GM23338 (cell line): ENCODE data around the gene SPAAR. TPM values are rescaled to one million over a fixed set of nuclear protein-coding genes. Genes with fewer than 3 reads are reported as not detected.

ENCODE experiments used
- ATAC-seq: fragments of 200-7000 bp; cut with Tn5 transposase; 3 replicates; pipeline ENCODE4 v1.9.1; 2020
- DNase-seq: peaks from one replicate; pipeline ENCODE4 v3.0.0-alpha.2; 2015; ENCODE audit warnings: low spot score
- H2AFZ ChIP-seq: fragments of 200-600 bp; sonication (generic); 2 replicates; pipeline ENCODE4 v1.8.0; 2016; ENCODE audit warnings: antibody characterized with exemption, mild to moderate bottlenecking, moderate library complexity
- H3F3A ChIP-seq: fragments of 200-600 bp; sonication (generic); replicated peaks from 2 replicates; pipeline ENCODE4 v1.8.0; 2017; ENCODE audit warnings: antibody characterized with exemption, mixed run types, low read depth
- H3K27ac ChIP-seq: fragments of 200-600 bp; sonication (generic); 2 replicates; pipeline ENCODE4 v1.6.1; 2016; ENCODE audit warnings: low read depth
- H3K27me3 ChIP-seq: fragments of 200-600 bp; sonication (generic); 2 replicates; pipeline ENCODE4 v1.8.0; 2016; ENCODE audit warnings: mild to moderate bottlenecking, mixed run types, moderate library complexity; ENCODE audit not compliant: insufficient read depth
- H3K36me3 ChIP-seq: fragments of 200-600 bp; sonication (generic); 2 replicates; pipeline ENCODE4 v1.8.0; 2016; ENCODE audit warnings: mild to moderate bottlenecking; ENCODE audit not compliant: insufficient read depth
- H3K4me1 ChIP-seq: fragments of 200-600 bp; sonication (generic); 2 replicates; pipeline ENCODE4 v1.8.0; 2016; ENCODE audit warnings: mild to moderate bottlenecking, moderate library complexity; ENCODE audit not compliant: insufficient read depth
- H3K4me2 ChIP-seq: fragments of 200-600 bp; sonication (generic); 2 replicates; pipeline ENCODE4 v1.7.1; 2017; ENCODE audit warnings: mixed run types
- H3K4me3 ChIP-seq: fragments of 200-600 bp; sonication (generic); 2 replicates; pipeline ENCODE4 v1.6.1; 2016; ENCODE audit warnings: mixed run types
- H3K79me2 ChIP-seq: fragments of 200-600 bp; sonication (generic); replicated peaks from 2 replicates; pipeline ENCODE4 v1.8.0; 2017; ENCODE audit warnings: mild to moderate bottlenecking; ENCODE audit not compliant: insufficient read depth
- H3K9me2 ChIP-seq: fragments of 200-600 bp; sonication (generic); 2 replicates; pipeline ENCODE4 v1.8.0; 2017; ENCODE audit not compliant: insufficient read depth
- H4K20me1 ChIP-seq: fragments of 200-600 bp; sonication (generic); replicated peaks from 2 replicates; pipeline ENCODE4 v1.8.0; 2017; ENCODE audit warnings: mild to moderate bottlenecking; ENCODE audit not compliant: insufficient read depth
- H3K27ac Mint-ChIP-seq: 2 replicates; pipeline ENCODE4 v1.8.0; 2020; ENCODE audit warnings: inconsistent platforms, mild to moderate bottlenecking, moderate library complexity, mixed read lengths
- H3K27me3 Mint-ChIP-seq: 3 replicates; pipeline ENCODE4 v1.8.0; 2022; ENCODE audit warnings: low read depth, mild to moderate bottlenecking, moderate library complexity, mixed read lengths, inconsistent platforms; ENCODE audit not compliant: insufficient read depth, poor library complexity
- H3K36me3 Mint-ChIP-seq: 3 replicates; pipeline ENCODE4 v1.8.0; 2021; ENCODE audit warnings: low read depth, mild to moderate bottlenecking, inconsistent platforms, moderate library complexity, mixed read lengths
- H3K4me1 Mint-ChIP-seq: 3 replicates; pipeline ENCODE4 v1.8.0; 2020; ENCODE audit warnings: mild to moderate bottlenecking, inconsistent platforms, mixed read lengths
- H3K4me3 Mint-ChIP-seq: 3 replicates; pipeline ENCODE4 v1.8.0; 2021; ENCODE audit warnings: moderate library complexity, mild to moderate bottlenecking, inconsistent platforms, mixed read lengths
- H3K9me3 Mint-ChIP-seq: 3 replicates; pipeline ENCODE4 v1.8.0; 2020; ENCODE audit warnings: moderate library complexity, mild to moderate bottlenecking, inconsistent platforms, mixed read lengths
- CREB1 ChIP-seq: fragments of 250-450 bp; sonication (Bioruptor Pico); IDR thresholded peaks from 2 replicates; pipeline ENCODE4 v1.5.0; 2020; ENCODE audit warnings: low read depth, mild to moderate bottlenecking, moderate library complexity
- EZH2 ChIP-seq: fragments of 200-600 bp; sonication (generic); IDR thresholded peaks from one replicate; pipeline ENCODE4 v1.8.0; 2017; ENCODE audit warnings: antibody characterized with exemption, mild to moderate bottlenecking, low read depth; ENCODE audit not compliant: unreplicated experiment
- EZH2phosphoT487 ChIP-seq: fragments of 200-600 bp; sonication (generic); IDR thresholded peaks from one replicate; pipeline ENCODE4 v1.8.1; 2018; ENCODE audit warnings: antibody characterized with exemption; ENCODE audit not compliant: unreplicated experiment
- NANOG ChIP-seq: IDR thresholded peaks from 2 replicates; pipeline ENCODE4 v1.6.1; 2016; ENCODE audit warnings: antibody characterized with exemption, borderline replicate concordance
- POLR2AphosphoS5 ChIP-seq: IDR thresholded peaks from 2 replicates; pipeline ENCODE4 v1.6.1; 2016; ENCODE audit warnings: antibody characterized with exemption, low read depth
- STAT1 ChIP-seq: IDR thresholded peaks from one replicate; pipeline ENCODE4 v1.6.1; 2016; ENCODE audit warnings: antibody characterized with exemption; ENCODE audit not compliant: unreplicated experiment
- ZNF114 ChIP-seq: fragments of 250-450 bp; sonication (Bioruptor Pico); IDR thresholded peaks from 2 replicates; pipeline ENCODE4 v1.5.0; 2020; ENCODE audit warnings: mild to moderate bottlenecking, moderate library complexity
- polyA plus RNA-seq: library from polyadenylated mRNA; unstranded; fragments of >200 nt; fragmentation: Nextera tagmentation; extraction: Ambion mirVana; gene quantifications from 2 replicates; pipeline ENCODE4 v1.2.1, GENCODE V29; 2016
- total RNA-seq: library from RNA; depleted of rRNA; stranded (reverse); fragments of >200 nt; shearing (Covaris generic); gene quantifications from 2 replicates; pipeline ENCODE4 v1.2.3, GENCODE V29; 2014
- TF ChIP-seq, protein P1 (sequence below), 2 experiments: fragments of 200-600 bp in 1 of 2; sonication (generic) in 1 of 2; conservative IDR thresholded peaks; 2 replicates each; pipeline versions ENCODE4 v1.5.1 to v1.6.1; 2016 to 2017; ENCODE audit warnings: antibody characterized with exemption in 2 of 2, low read depth in 2 of 2, mild to moderate bottlenecking in 2 of 2, moderate library complexity in 1 of 2
- TF ChIP-seq, protein P2 (sequence below): IDR thresholded peaks from one replicate; pipeline ENCODE4 v1.6.1; 2018; ENCODE audit warnings: antibody characterized with exemption; ENCODE audit not compliant: unreplicated experiment

The SPAAR gene
- total and polyA plus RNA-seq, 2 experiments from 2014 or later = not detected

DNA sequence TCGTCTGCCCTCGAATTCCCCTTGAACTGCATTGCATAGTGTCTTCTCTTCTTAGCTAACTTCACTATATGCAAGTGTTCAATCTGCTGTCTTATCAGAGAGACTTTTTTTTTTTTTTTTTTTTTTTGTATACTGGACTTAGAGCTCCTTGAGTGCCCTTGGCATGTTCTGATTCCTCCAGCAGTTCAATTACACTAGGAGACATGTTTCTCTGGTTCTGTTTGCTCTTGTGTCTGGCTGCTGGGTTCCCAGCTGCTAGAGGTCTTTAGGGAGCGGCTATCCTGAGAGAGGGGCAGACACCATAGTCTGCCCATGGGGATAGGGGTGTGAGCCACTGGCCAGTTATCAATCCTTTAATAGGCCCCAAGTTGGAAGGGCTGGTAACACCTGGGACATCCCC, 35.6 kb downstream of the SPAAR start (continued):
- TF ChIP-seq EZH2 = no peak
- TF ChIP-seq EZH2phosphoT487 = no peak
- no peak for TF ChIP-seq STAT1
- TF ChIP-seq, protein P1, sequence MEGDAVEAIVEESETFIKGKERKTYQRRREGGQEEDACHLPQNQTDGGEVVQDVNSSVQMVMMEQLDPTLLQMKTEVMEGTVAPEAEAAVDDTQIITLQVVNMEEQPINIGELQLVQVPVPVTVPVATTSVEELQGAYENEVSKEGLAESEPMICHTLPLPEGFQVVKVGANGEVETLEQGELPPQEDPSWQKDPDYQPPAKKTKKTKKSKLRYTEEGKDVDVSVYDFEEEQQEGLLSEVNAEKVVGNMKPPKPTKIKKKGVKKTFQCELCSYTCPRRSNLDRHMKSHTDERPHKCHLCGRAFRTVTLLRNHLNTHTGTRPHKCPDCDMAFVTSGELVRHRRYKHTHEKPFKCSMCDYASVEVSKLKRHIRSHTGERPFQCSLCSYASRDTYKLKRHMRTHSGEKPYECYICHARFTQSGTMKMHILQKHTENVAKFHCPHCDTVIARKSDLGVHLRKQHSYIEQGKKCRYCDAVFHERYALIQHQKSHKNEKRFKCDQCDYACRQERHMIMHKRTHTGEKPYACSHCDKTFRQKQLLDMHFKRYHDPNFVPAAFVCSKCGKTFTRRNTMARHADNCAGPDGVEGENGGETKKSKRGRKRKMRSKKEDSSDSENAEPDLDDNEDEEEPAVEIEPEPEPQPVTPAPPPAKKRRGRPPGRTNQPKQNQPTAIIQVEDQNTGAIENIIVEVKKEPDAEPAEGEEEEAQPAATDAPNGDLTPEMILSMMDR (conservative IDR thresholded peaks at IDR 0.05; ENCODE audit: low read depth in 2 of 2) = no peak
- TF ChIP-seq ZNF114 (CRISPR knock-in tag) = no peak
- no peak for TF ChIP-seq POLR2AphosphoS5
- no peak for TF ChIP-seq NANOG
- TF ChIP-seq, protein P2, sequence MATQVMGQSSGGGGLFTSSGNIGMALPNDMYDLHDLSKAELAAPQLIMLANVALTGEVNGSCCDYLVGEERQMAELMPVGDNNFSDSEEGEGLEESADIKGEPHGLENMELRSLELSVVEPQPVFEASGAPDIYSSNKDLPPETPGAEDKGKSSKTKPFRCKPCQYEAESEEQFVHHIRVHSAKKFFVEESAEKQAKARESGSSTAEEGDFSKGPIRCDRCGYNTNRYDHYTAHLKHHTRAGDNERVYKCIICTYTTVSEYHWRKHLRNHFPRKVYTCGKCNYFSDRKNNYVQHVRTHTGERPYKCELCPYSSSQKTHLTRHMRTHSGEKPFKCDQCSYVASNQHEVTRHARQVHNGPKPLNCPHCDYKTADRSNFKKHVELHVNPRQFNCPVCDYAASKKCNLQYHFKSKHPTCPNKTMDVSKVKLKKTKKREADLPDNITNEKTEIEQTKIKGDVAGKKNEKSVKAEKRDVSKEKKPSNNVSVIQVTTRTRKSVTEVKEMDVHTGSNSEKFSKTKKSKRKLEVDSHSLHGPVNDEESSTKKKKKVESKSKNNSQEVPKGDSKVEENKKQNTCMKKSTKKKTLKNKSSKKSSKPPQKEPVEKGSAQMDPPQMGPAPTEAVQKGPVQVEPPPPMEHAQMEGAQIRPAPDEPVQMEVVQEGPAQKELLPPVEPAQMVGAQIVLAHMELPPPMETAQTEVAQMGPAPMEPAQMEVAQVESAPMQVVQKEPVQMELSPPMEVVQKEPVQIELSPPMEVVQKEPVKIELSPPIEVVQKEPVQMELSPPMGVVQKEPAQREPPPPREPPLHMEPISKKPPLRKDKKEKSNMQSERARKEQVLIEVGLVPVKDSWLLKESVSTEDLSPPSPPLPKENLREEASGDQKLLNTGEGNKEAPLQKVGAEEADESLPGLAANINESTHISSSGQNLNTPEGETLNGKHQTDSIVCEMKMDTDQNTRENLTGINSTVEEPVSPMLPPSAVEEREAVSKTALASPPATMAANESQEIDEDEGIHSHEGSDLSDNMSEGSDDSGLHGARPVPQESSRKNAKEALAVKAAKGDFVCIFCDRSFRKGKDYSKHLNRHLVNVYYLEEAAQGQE = no peak

DNA sequence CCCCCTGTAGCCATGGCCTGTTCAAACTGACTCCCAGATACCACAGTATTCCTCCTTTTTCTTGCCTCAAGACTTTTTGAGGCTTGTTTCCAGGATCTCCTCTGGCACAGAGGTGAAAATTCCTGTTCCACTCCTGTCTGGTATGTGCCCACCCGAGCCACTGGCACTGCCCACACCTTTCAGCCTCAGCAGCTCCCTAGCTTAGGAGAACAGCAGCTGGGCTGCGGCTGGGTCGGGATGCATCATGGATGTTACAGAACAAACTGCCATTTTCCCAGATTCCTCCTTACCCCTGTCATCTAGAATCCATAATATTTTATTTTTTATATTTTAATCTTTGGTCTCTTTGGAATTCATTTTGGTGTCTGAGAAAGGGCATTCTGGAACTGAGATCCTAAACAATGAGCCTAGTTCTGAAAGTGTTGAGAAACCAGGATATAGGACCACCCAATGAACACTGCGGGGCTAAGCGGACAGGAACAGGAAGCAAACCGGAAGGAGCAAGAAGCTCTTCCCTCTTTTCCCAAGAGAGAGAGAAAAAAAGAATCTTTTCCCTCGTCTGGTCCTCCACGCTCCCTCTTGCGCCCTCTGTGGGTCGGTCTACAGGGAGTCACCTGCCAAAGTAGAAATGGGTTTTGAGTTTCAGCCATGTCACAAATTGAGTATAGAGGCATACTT, 36.2 kb downstream of the SPAAR start:
- DNase-seq = peak; percentile 94
- Histone ChIP-seq H3K27me3 (peaks cover 41% of the 10 kb centered on the region), H3K36me3 (no peaks in the 10 kb centered on the region), H3F3A (no peaks in the 10 kb centered on the region), H3K4me2 (no peak overlapping the region), H3K9me2 (peaks cover 6% of the 10 kb centered on the region), H2AFZ (peak overlapping the region; percentile 0; the same call in 1 of the 2 replicates), H3K4me1 (no peaks in the 10 kb centered on the region), H4K20me1 (no peaks in the 10 kb centered on the region), H3K27ac (no peak overlapping the region), H3K4me3 (no peak overlapping the region), H3K79me2 (no peaks in the 10 kb centered on the region)
- ATAC-seq = peak; percentile 92
- Mint-ChIP-seq H3K4me1 (peaks cover 7% of the 10 kb centered on the region; the same call in 2 of the 3 replicates), H3K4me3 (peak overlapping the region; percentile 68), H3K9me3 (peaks cover 6% of the 10 kb centered on the region; the same call in 2 of the 3 replicates), H3K27ac (no peak overlapping the region), H3K36me3 (no peaks in the 10 kb centered on the region; the same call in 2 of the 3 replicates), H3K27me3 (peaks cover 30% of the 10 kb centered on the region)
- TF ChIP-seq, protein P2 = no peak
- 0 out of 2 replicates have a peak, but pooled peaks have one; percentile 22 for TF ChIP-seq CREB1
- TF ChIP-seq, protein P1 (conservative IDR thresholded peaks at IDR 0.05; ENCODE audit: low read depth in 2 of 2) = peak; percentile 90 to 92
- no peak for TF ChIP-seq EZH2phosphoT487
